Thyroid gland (tissue), 4 donors: ENCODE data around the gene SMIM1.

Experiments used
- CTCF ChIP-seq, 6 experiments: fragments of 200-600 bp in 3 of 6; fragments of 450-650 bp in 3 of 6; sonication (generic) in 3 of 6; IDR thresholded peaks; one replicate each; pipeline ENCODE4 v1.5.1; 2016 to 2019; ENCODE audit warnings: antibody characterized with exemption in 6 of 6, mild to moderate bottlenecking in 2 of 6, inconsistent platforms in 1 of 6, moderate library complexity in 1 of 6
- POLR2A ChIP-seq, 2 donors: fragments of 450-650 bp; IDR thresholded peaks; one replicate each; pipeline ENCODE4 v1.6.1; 2017; ENCODE audit warnings: antibody characterized with exemption in 2 of 2, mild to moderate bottlenecking in 2 of 2, moderate library complexity in 1 of 2

DNA sequence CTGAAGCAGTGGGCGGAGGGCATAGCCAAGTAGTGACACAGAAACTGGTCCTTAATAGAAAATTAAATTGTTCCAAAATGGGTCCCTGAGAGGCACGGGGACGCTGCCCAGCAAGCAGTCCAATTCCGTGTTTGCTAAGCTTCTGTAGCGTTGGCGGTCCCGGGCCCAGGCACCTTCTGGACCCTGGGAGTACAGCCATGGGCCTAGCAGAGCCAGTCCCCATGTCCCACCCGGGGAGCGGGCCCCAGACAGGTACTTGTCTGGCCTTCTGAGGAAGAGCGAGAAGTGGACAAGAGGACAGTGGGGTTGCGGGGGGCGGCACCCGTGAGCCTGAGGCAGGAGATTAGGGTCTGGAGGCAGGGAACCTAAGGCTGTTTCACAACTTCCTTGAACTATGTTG is 31.8 kb upstream of the SMIM1 start:
- TF ChIP-seq POLR2A (IDR thresholded peaks at IDR 0.05) (no peak), CTCF (IDR thresholded peaks at IDR 0.05) (no peak)
